ENCODE data around the gene DDX1. TPM values are rescaled to one million over a fixed set of nuclear protein-coding genes. Genes with fewer than 3 reads are reported as not detected.

Gene DDX1
- total and polyA plus RNA-seq, 2 experiments from 2014 or later: 72.6 to 101 TPM

GRCh38 chr2:15666861-15667808 lies 75.5 kb downstream of the DDX1 start:
- 55 to 56% methylated on average over 16 of the region's 16 CpGs for WGBS, 2 experiments (ENCODE audit: low coverage in 1 of 2, low lambda C conversion rate in 2 of 2, missing lambda C conversion rate in 2 of 2)
- in situ Hi-C loops (cut with MboI): no loop called here
- Histone ChIP-seq H3K4me2 (ENCODE audit: unreplicated experiment) (no peak overlapping the region), H3K36me3 (ENCODE audit: low read depth) (no peaks in the 10 kb centered on the region), H3K4me3 (no peak overlapping the region), H3K9me3 (ENCODE audit: low read depth) (no peaks in the 10 kb centered on the region), H3K79me2 (ENCODE audit: insufficient read depth) (no peaks in the 10 kb centered on the region), H3K9me2 (ENCODE audit: insufficient read depth) (no peaks in the 10 kb centered on the region), H3K27me3 (replicated peaks; ENCODE audit: insufficient read depth) (no peaks in the 10 kb centered on the region; the same call in 1 of the 2 replicates), H3K9ac (no peak overlapping the region), H3K4me1 (ENCODE audit: insufficient read depth) (no peaks in the 10 kb centered on the region), H3K27ac (no peak overlapping the region), H4K20me1 (ENCODE audit: insufficient read depth) (no peaks in the 10 kb centered on the region), H3F3A (ENCODE audit: insufficient read depth) (no peaks in the 10 kb centered on the region), H2AFZ (no peak overlapping the region)
- TF ChIP-seq EZH2phosphoT487 (IDR thresholded peaks at IDR 0.05; ENCODE audit: insufficient read depth, low read depth) (no peak), EZH2 (IDR thresholded peaks at IDR 0.05; ENCODE audit: insufficient read depth, poor library complexity, severe bottlenecking) (no peak)
- DNase-seq: no peak

GRCh38 chr2:15667809-15668556 lies 76.3 kb downstream of the DDX1 start:
- H2AFZ ChIP-seq: peak overlapping the region; percentile 31; the same call in 1 of the 2 replicates
- no peaks in the 10 kb centered on the region for H3K79me2 ChIP-seq (ENCODE audit: insufficient read depth)
- no peak overlapping the region for H3K9ac ChIP-seq
- peak; percentile 32 for DNase-seq
- no peak overlapping the region for H3K4me3 ChIP-seq
- in situ Hi-C loops (cut with MboI): no loop called here
- no peaks in the 10 kb centered on the region for H3K27me3 ChIP-seq (replicated peaks; ENCODE audit: insufficient read depth)
- H3F3A ChIP-seq (ENCODE audit: insufficient read depth): no peaks in the 10 kb centered on the region
- H3K9me2 ChIP-seq (ENCODE audit: insufficient read depth): no peaks in the 10 kb centered on the region
- TF ChIP-seq EZH2phosphoT487 (IDR thresholded peaks at IDR 0.05; ENCODE audit: insufficient read depth, low read depth): no peak
- TF ChIP-seq EZH2 (IDR thresholded peaks at IDR 0.05; ENCODE audit: insufficient read depth, poor library complexity, severe bottlenecking): no peak
- no peaks in the 10 kb centered on the region for H4K20me1 ChIP-seq (ENCODE audit: insufficient read depth)
- H3K4me2 ChIP-seq (ENCODE audit: unreplicated experiment): no peak overlapping the region
- no peaks in the 10 kb centered on the region for H3K4me1 ChIP-seq (ENCODE audit: insufficient read depth)
- WGBS, 2 experiments (ENCODE audit: low coverage in 1 of 2, low lambda C conversion rate in 2 of 2, missing lambda C conversion rate in 2 of 2): 52 to 65% methylated on average over 4 of the region's 4 CpGs
- no peak overlapping the region for H3K27ac ChIP-seq
- H3K9me3 ChIP-seq (ENCODE audit: low read depth): no peaks in the 10 kb centered on the region
- H3K36me3 ChIP-seq (ENCODE audit: low read depth): no peaks in the 10 kb centered on the region

GRCh38 chr2:15668611-15669305 lies 77.1 kb downstream of the DDX1 start:
- TF ChIP-seq EZH2phosphoT487 (IDR thresholded peaks at IDR 0.05; ENCODE audit: insufficient read depth, low read depth) (no peak), EZH2 (IDR thresholded peaks at IDR 0.05; ENCODE audit: insufficient read depth, poor library complexity, severe bottlenecking) (no peak)
- Histone ChIP-seq H3K9me3 (ENCODE audit: low read depth) (no peaks in the 10 kb centered on the region), H3K27ac (no peak overlapping the region), H3K4me1 (ENCODE audit: insufficient read depth) (no peaks in the 10 kb centered on the region), H2AFZ (peak overlapping the region; percentile 31; the same call in 1 of the 2 replicates), H3K4me3 (no peak overlapping the region), H3K4me2 (ENCODE audit: unreplicated experiment) (no peak overlapping the region), H3K9me2 (ENCODE audit: insufficient read depth) (no peaks in the 10 kb centered on the region), H4K20me1 (ENCODE audit: insufficient read depth) (no peaks in the 10 kb centered on the region), H3K9ac (no peak overlapping the region), H3K36me3 (ENCODE audit: low read depth) (no peaks in the 10 kb centered on the region), H3K27me3 (replicated peaks; ENCODE audit: insufficient read depth) (no peaks in the 10 kb centered on the region), H3F3A (ENCODE audit: insufficient read depth) (no peaks in the 10 kb centered on the region), H3K79me2 (ENCODE audit: insufficient read depth) (no peaks in the 10 kb centered on the region)
- WGBS, 2 experiments (ENCODE audit: low coverage in 1 of 2, low lambda C conversion rate in 2 of 2, missing lambda C conversion rate in 2 of 2): 35 to 45% methylated on average over 9 to 10 of the region's 10 CpGs
- in situ Hi-C loops (cut with MboI): no loop called here
- DNase-seq: no peak

- no peaks in the 10 kb centered on the region for H4K20me1 ChIP-seq (ENCODE audit: insufficient read depth)
Observed at GRCh38 chr2:15669375-15669910, 77.8 kb downstream of the DDX1 start.

More at GRCh38 chr2:15669375-15669910, 77.8 kb downstream of the DDX1 start:
- no peaks in the 10 kb centered on the region for H3K9me2 ChIP-seq (ENCODE audit: insufficient read depth)
- H2AFZ ChIP-seq: no peak overlapping the region
- no peaks in the 10 kb centered on the region for H3F3A ChIP-seq (ENCODE audit: insufficient read depth)
- 70 to 80% methylated on average over 6 of the region's 6 CpGs for WGBS, 2 experiments (ENCODE audit: low coverage in 1 of 2, low lambda C conversion rate in 2 of 2, missing lambda C conversion rate in 2 of 2)
- TF ChIP-seq EZH2phosphoT487 (IDR thresholded peaks at IDR 0.05; ENCODE audit: insufficient read depth, low read depth) (no peak), EZH2 (IDR thresholded peaks at IDR 0.05; ENCODE audit: insufficient read depth, poor library complexity, severe bottlenecking) (no peak)
- H3K9me3 ChIP-seq (ENCODE audit: low read depth): no peaks in the 10 kb centered on the region
- in situ Hi-C loops (cut with MboI): no loop called here
- no peaks in the 10 kb centered on the region for H3K79me2 ChIP-seq (ENCODE audit: insufficient read depth)
- H3K27ac ChIP-seq: no peak overlapping the region
- H3K36me3 ChIP-seq (ENCODE audit: low read depth): no peaks in the 10 kb centered on the region
- H3K27me3 ChIP-seq (replicated peaks; ENCODE audit: insufficient read depth): no peaks in the 10 kb centered on the region
- no peak for DNase-seq
- no peak overlapping the region for H3K9ac ChIP-seq
- no peaks in the 10 kb centered on the region for H3K4me1 ChIP-seq (ENCODE audit: insufficient read depth)
- H3K4me3 ChIP-seq: no peak overlapping the region
- no peak overlapping the region for H3K4me2 ChIP-seq (ENCODE audit: unreplicated experiment)

Data from GM23248 (cell line).